Measurements from ENCODE around the gene KCND3. TPM values are rescaled to one million over a fixed set of nuclear protein-coding genes. Genes with fewer than 3 reads are reported as not detected.

The KCND3 gene
- total RNA-seq, 1 donor from 2014 or later = 0.15 TPM

DNA sequence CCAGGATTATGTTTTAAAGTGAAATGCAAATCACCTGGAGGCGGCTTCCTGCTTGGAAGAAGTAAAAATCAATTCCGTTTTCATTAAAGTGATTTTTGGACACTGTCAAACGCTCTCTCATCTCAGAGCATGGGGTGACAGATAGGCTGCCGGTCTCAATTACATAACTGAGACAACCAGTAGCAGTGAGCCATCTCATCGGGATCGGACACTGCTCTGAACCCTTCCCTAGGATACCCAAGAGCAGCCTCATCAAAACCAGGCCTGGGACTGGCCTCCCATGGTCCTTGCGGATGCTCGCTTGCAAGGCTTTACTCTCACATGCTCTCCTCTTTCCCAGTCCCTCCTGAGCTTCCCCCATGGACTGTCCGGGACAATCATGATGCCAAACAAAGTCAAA lies 12.1 kb downstream of the KCND3 start:
- peaks cover 10% of the 10 kb centered on the region for H3K27me3 Mint-ChIP-seq (ENCODE audit: unreplicated experiment)
- no peaks in the 10 kb centered on the region for H3K4me1 Mint-ChIP-seq (ENCODE audit: unreplicated experiment)
- H3K36me3 Mint-ChIP-seq (ENCODE audit: low read depth, unreplicated experiment) = no peaks in the 10 kb centered on the region
- TF ChIP-seq, protein P1, sequence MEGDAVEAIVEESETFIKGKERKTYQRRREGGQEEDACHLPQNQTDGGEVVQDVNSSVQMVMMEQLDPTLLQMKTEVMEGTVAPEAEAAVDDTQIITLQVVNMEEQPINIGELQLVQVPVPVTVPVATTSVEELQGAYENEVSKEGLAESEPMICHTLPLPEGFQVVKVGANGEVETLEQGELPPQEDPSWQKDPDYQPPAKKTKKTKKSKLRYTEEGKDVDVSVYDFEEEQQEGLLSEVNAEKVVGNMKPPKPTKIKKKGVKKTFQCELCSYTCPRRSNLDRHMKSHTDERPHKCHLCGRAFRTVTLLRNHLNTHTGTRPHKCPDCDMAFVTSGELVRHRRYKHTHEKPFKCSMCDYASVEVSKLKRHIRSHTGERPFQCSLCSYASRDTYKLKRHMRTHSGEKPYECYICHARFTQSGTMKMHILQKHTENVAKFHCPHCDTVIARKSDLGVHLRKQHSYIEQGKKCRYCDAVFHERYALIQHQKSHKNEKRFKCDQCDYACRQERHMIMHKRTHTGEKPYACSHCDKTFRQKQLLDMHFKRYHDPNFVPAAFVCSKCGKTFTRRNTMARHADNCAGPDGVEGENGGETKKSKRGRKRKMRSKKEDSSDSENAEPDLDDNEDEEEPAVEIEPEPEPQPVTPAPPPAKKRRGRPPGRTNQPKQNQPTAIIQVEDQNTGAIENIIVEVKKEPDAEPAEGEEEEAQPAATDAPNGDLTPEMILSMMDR (IDR thresholded peaks at IDR 0.05; ENCODE audit: unreplicated experiment) = no peak
- H3K27ac Mint-ChIP-seq (ENCODE audit: unreplicated experiment) = no peak overlapping the region
- no peak for DNase-seq (ENCODE audit: low spot score)
- no peaks in the 10 kb centered on the region for H3K9me3 Mint-ChIP-seq (ENCODE audit: unreplicated experiment)
- H3K4me3 Mint-ChIP-seq (ENCODE audit: unreplicated experiment) = no peak overlapping the region

- H3K9me3 Mint-ChIP-seq (ENCODE audit: unreplicated experiment) = no peaks in the 10 kb centered on the region
- no peaks in the 10 kb centered on the region for H3K4me1 Mint-ChIP-seq (ENCODE audit: unreplicated experiment)
- TF ChIP-seq, protein P1 (IDR thresholded peaks at IDR 0.05; ENCODE audit: unreplicated experiment) = no peak
- no peak overlapping the region for H3K27ac Mint-ChIP-seq (ENCODE audit: unreplicated experiment)
- no peak for DNase-seq (ENCODE audit: low spot score)
- H3K4me3 Mint-ChIP-seq (ENCODE audit: unreplicated experiment) = no peak overlapping the region
- H3K36me3 Mint-ChIP-seq (ENCODE audit: low read depth, unreplicated experiment) = no peaks in the 10 kb centered on the region
- H3K27me3 Mint-ChIP-seq (ENCODE audit: unreplicated experiment) = peaks cover 10% of the 10 kb centered on the region
Measured at GRCh38 chr1:111976842-111977241, 12.6 kb downstream of the KCND3 start.

DNA sequence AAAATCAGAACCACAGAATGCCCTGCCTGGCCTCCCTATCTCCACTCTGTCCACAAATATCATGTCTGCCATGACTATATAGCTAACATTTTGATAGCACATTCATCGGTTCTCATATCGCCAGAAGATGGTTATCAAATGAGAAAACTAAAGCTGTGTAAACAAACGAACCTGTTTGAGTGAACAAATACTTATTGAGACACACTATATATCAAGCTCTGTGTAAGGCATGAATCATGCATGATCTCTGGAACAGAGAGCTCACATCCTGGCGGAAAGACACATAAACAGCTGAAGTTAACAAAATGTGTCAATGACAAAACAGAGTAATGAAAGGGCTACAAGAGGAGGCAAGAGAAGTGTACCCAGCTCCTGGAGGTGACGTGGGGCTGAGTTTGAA lies 13.1 kb downstream of the KCND3 start:
- no peak overlapping the region for H3K4me3 Mint-ChIP-seq (ENCODE audit: unreplicated experiment)
- H3K27me3 Mint-ChIP-seq (ENCODE audit: unreplicated experiment) = peaks cover 9% of the 10 kb centered on the region
- no peak for DNase-seq (ENCODE audit: low spot score)
- no peaks in the 10 kb centered on the region for H3K9me3 Mint-ChIP-seq (ENCODE audit: unreplicated experiment)
- H3K4me1 Mint-ChIP-seq (ENCODE audit: unreplicated experiment) = no peaks in the 10 kb centered on the region
- no peaks in the 10 kb centered on the region for H3K36me3 Mint-ChIP-seq (ENCODE audit: low read depth, unreplicated experiment)
- no peak overlapping the region for H3K27ac Mint-ChIP-seq (ENCODE audit: unreplicated experiment)
- TF ChIP-seq, protein P1 (IDR thresholded peaks at IDR 0.05; ENCODE audit: unreplicated experiment) = no peak

DNA sequence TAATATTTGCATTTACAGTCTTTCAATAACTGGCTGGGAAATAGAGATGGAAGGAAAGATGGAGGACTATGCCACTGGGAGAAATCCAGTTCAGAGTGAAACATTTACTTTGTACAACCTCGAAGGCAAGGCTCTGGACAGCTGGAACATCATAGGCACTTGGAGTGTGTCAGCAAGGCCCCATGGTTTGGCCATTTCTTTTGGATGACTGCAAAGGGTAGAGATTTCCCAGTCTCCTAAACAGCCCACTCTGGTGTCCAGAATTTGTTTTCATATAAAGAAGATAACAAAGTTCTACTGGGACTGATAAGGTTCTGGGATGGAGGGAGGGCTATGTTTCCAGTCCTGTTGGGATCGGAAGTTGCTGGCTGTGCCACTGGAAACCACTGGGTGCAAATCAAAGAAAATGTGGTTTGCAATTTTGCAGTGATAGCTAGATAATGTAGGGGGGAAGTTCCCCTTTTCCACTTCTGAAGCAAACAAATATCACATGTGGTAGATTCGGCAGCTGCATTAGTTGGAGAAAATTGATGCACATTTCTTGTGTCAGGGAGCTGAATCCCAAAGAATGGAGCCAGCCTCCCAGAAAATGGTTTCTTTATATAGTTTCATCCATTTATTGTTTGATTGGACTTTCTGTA lies 16.2 kb downstream of the KCND3 start:
- no peaks in the 10 kb centered on the region for H3K9me3 Mint-ChIP-seq (ENCODE audit: unreplicated experiment)
- no peak for DNase-seq (ENCODE audit: low spot score)
- TF ChIP-seq, protein P1 (IDR thresholded peaks at IDR 0.05; ENCODE audit: unreplicated experiment) = no peak
- H3K27me3 Mint-ChIP-seq (ENCODE audit: unreplicated experiment) = peaks cover 4% of the 10 kb centered on the region
- no peak overlapping the region for H3K27ac Mint-ChIP-seq (ENCODE audit: unreplicated experiment)
- H3K4me3 Mint-ChIP-seq (ENCODE audit: unreplicated experiment) = no peak overlapping the region
- peaks cover 3% of the 10 kb centered on the region for H3K4me1 Mint-ChIP-seq (ENCODE audit: unreplicated experiment)
- no peaks in the 10 kb centered on the region for H3K36me3 Mint-ChIP-seq (ENCODE audit: low read depth, unreplicated experiment)

- no peak overlapping the region for H3K27ac Mint-ChIP-seq (ENCODE audit: unreplicated experiment)
- no peaks in the 10 kb centered on the region for H3K9me3 Mint-ChIP-seq (ENCODE audit: unreplicated experiment)
- H3K27me3 Mint-ChIP-seq (ENCODE audit: unreplicated experiment) = peaks cover 3% of the 10 kb centered on the region
- H3K4me3 Mint-ChIP-seq (ENCODE audit: unreplicated experiment) = no peak overlapping the region
- DNase-seq (ENCODE audit: low spot score) = no peak
- TF ChIP-seq, protein P1 (IDR thresholded peaks at IDR 0.05; ENCODE audit: unreplicated experiment) = no peak
- no peaks in the 10 kb centered on the region for H3K36me3 Mint-ChIP-seq (ENCODE audit: low read depth, unreplicated experiment)
- peaks cover 7% of the 10 kb centered on the region for H3K4me1 Mint-ChIP-seq (ENCODE audit: unreplicated experiment)
Measured at GRCh38 chr1:111971396-111971795, 18.1 kb downstream of the KCND3 start.
